ENCODE measurements around the gene HOATZ.

DNA sequence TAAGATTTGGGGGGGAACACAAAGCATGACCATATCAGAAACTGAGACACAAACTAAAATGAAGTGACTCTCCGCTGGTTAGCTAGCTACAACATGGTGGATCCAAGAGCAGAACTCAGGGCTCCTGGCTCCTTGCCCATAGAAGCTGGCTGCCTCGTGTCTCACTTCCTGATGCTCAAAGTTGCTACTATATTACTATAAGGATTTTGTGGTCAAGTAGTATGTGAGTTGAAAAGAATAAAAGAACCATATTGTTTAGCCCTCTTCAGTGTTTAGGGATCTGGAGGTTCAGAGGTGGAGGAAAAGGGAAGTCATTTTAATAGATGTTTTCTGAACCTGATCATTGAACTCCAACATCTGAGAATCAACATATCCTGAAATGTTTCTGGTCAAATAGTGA lies 70.8 kb downstream of the HOATZ start:
- TF ChIP-seq, protein P1, sequence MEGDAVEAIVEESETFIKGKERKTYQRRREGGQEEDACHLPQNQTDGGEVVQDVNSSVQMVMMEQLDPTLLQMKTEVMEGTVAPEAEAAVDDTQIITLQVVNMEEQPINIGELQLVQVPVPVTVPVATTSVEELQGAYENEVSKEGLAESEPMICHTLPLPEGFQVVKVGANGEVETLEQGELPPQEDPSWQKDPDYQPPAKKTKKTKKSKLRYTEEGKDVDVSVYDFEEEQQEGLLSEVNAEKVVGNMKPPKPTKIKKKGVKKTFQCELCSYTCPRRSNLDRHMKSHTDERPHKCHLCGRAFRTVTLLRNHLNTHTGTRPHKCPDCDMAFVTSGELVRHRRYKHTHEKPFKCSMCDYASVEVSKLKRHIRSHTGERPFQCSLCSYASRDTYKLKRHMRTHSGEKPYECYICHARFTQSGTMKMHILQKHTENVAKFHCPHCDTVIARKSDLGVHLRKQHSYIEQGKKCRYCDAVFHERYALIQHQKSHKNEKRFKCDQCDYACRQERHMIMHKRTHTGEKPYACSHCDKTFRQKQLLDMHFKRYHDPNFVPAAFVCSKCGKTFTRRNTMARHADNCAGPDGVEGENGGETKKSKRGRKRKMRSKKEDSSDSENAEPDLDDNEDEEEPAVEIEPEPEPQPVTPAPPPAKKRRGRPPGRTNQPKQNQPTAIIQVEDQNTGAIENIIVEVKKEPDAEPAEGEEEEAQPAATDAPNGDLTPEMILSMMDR (conservative IDR thresholded peaks at IDR 0.05; ENCODE audit: low read depth, low read length): no peak
- TF ChIP-seq EZH2 (IDR thresholded peaks at IDR 0.05; ENCODE audit: low read length, unreplicated experiment) (no peak), EZH2phosphoT487 (IDR thresholded peaks at IDR 0.05; ENCODE audit: borderline replicate concordance, low read length) (no peak)

All from PC-3 (cell line).